Fibroblast of skin of abdomen (primary cell): Measurements from ENCODE around the gene PEPD.

ENCODE experiments used
- DNase-seq: peaks from one replicate; pipeline ENCODE4 v3.0.0-alpha.2; 2013

The PEPD gene

GRCh38 chr19:33458171-33458633, 63.4 kb downstream of the PEPD start:
- no peak for DNase-seq

DNA sequence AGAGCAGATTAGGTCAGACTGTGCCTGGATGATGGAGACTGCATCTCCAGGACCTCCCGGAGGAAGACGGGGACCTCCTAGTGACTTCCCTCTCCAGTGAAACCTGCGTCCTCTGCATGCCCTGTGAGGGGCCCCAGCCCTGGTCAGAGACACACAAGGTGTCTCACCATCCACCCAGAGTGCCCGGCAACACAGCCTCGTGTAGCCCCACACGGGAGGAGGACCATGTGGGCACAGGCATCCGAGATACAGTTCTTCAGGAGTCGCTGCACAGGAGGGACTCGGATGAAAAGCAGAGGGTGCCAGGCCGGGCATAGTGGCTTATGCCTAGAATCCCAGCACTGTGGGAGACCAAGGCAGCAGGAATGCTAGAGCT, 64.8 kb downstream of the PEPD start:
- no peak for DNase-seq

- DNase-seq: no peak
Observed at GRCh38 chr19:33456076-33456844, 65.3 kb downstream of the PEPD start.

DNA sequence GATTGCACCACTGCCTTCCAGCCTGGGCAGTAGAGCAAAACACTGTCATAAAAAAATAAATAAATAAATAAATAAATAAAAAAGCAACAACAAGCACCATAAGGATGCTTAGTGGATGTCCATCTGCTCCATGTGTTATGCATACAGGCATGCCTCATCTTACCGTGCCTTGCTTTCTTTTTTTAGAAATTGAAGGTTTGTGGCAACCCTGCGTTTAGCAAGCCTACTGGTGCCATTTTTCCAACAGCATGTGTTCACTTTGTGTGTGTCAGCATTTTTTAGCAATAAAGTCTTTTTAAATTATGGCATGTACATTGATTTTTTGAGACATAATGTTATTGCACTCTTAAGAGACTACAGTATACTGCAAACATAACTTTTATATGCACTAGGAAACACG, 68.3 kb downstream of the PEPD start:
- no peak for DNase-seq

GRCh38 chr19:33450689-33451088, 70.9 kb downstream of the PEPD start:
- DNase-seq: no peak

DNA sequence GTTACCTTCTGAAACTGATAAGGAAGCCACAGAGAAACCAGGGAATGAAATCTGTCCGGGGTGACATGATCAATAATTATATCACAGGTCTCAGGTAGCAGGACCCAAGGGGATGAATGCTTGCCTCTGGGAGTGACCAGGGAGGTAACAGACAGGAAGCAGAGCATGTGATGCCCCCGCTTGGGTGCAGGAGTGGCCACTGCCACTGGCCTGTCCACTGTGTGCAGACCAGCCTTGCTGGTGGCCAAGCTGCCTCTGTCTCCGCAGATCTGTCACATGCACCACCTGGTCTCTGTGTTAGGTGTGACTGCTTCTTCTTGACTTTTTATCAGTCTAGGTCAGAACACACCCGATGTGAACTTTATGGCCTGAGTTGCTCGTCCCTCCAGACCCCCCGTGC, 71.8 kb downstream of the PEPD start:
- no peak for DNase-seq

- no peak for DNase-seq
Observed at GRCh38 chr19:33448159-33448516, 73.5 kb downstream of the PEPD start.

GRCh38 chr19:33447336-33448158, 74.0 kb downstream of the PEPD start:
- DNase-seq: no peak

- no peak for DNase-seq
Observed at GRCh38 chr19:33446330-33447293, 75.0 kb downstream of the PEPD start.

DNA sequence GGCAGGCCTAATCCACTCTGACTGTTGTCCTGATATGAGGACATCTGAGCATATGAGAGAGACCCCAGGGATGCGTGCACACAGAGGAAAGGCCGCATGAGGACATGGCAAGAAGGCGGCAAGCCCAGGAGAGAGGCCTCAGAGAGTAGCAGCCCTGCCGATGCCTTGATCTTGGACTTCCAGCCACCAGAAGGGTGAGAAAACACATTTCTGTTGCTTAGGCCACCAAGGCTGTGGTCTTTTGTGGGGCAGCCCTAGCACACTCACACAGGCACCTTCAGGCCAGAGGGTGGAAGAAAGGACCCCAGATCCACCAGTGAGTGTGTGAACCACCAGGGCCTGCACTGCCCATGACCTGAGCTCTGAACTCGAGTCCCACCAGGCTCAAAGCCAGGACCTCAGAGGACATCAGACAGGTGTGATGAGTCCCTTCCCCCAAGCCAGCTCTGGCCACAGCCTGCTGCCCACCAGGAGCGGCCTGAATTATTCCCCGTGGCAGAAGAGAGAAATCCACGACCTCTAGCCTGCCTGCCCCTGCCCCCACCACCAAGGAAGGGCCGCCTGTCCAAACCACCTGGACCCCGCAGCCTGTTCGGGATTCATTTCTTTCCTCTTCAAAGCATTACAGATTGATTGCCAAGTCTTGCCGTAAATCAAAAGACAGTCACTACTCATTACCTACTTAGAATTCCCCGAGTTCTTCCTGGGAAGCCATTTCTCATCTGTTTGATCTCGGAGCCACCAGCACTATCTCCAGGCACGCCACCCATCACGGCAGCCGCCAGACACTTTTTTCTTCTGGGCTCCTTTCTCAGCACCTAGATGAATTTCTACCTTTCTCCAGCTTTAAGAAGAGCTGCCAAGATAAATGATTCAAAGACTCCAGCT, 75.9 kb downstream of the PEPD start:
- peak; percentile 28 for DNase-seq

GRCh38 chr19:33444562-33445441, 76.8 kb downstream of the PEPD start:
- DNase-seq: no peak

GRCh38 chr19:33443638-33444561, 77.7 kb downstream of the PEPD start:
- no peak for DNase-seq

DNA sequence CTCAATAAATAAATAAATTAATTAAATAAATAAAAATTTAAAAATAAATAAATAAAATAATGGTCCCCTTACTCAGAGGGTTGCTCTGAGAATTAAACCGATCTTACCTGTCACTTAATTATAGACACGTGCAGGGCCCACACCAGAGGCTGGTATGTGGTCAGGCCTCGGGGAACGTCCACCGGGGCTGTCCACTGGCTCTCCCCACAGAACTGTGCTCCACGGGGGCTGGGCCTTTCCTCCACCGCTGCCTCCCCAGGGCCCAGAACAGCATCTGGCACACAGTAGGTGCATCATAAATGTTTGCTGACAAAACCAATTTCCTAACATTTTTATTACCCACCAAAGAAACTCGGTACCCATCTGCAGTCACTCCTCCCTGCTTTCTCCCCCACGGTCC, 78.9 kb downstream of the PEPD start:
- DNase-seq: no peak

GRCh38 chr19:33441828-33442227, 79.8 kb downstream of the PEPD start:
- DNase-seq: no peak

- DNase-seq: no peak
Observed at GRCh38 chr19:33441277-33441699, 80.3 kb downstream of the PEPD start.

- no peak for DNase-seq
Observed at GRCh38 chr19:33440682-33441081, 80.9 kb downstream of the PEPD start.

- DNase-seq: no peak
Observed at GRCh38 chr19:33440241-33440640, 81.3 kb downstream of the PEPD start.

DNA sequence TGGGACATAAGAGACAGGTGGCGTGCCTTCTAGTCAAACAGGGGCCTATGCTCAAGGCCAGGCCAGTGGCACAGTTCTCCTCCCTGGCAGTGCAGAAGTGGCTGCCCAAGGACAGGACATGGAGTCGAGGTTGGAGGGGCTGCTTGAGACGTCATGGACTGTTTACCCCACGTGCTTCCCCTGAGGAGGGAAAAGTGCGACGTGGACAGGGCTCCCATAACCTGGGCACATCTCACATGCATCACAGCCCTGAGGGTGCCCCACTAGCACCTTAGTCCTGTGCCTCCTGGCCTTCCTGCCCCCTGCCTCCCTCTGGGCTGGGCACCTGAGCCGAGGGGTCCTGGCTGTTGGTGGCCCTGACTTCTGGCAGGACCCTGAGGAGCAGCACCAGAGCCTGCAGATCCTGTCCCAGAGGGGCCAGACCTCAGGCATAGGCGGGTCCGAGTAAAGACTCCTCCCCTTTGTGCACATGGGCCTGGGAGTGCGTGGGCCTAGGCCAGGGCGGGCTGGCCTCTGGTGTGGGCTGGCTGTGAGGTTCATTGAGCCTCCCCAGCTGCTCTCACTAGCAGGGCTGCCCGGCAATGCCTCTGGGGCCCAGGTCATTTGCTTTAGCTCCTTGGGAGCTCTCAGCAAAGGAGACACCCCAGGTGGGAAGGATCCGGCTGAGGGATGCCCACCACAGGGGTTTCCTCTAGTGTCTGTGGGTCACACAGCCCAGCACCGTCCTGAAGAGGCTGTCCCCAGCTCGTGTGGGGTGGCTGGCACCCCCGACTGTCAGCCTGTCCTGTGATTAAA, 82.4 kb downstream of the PEPD start:
- DNase-seq: no peak
